Esophagus squamous epithelium (tissue), 4 donors: ENCODE results near the gene IP6K3.

Experiments
- POLR2A ChIP-seq, 4 donors: fragments of 450-650 bp; IDR thresholded peaks; one replicate each; pipeline ENCODE4 v1.6.1; 2017; ENCODE audit warnings: antibody characterized with exemption in 4 of 4, mild to moderate bottlenecking in 4 of 4, moderate library complexity in 3 of 4
- TF ChIP-seq, protein P1 (sequence below), 6 experiments: fragments of 450-650 bp in 4 of 6; fragments of 200-600 bp in 2 of 6; sonication (generic) in 2 of 6; IDR thresholded peaks; one replicate each; pipeline ENCODE4 v1.5.1; 2016 to 2019; ENCODE audit warnings: antibody characterized with exemption in 6 of 6, mild to moderate bottlenecking in 4 of 6, moderate library complexity in 4 of 6

DNA sequence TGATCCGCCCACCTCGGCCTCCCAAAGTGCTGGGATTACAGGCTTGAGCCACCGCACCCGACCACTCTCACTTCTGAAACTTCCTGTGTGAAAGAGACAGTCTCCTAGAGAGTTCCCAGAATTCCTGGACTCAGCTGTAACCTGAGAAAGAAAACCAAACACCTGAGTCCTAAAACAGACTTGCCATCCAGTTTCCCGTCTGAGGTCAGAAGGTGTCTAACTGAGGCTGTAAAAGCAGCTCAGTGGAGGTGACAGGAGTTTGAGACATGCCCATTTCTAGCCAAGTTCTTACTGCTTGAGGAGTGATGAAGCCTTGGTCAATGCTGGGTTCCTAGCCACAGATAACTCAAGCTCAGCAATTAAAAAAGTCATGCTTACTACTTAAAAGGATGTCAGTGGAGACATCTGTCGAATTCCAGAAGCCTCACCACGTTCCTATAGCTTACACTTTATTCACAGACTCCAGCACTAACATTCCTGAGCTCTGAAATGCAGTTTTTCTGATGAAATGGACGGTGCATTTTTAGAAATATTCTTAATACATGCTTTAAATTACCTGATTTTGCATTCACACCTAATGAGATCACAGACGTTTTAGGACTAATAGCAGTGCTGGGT lies 41.3 kb downstream of the IP6K3 start:
- TF ChIP-seq, protein P1, sequence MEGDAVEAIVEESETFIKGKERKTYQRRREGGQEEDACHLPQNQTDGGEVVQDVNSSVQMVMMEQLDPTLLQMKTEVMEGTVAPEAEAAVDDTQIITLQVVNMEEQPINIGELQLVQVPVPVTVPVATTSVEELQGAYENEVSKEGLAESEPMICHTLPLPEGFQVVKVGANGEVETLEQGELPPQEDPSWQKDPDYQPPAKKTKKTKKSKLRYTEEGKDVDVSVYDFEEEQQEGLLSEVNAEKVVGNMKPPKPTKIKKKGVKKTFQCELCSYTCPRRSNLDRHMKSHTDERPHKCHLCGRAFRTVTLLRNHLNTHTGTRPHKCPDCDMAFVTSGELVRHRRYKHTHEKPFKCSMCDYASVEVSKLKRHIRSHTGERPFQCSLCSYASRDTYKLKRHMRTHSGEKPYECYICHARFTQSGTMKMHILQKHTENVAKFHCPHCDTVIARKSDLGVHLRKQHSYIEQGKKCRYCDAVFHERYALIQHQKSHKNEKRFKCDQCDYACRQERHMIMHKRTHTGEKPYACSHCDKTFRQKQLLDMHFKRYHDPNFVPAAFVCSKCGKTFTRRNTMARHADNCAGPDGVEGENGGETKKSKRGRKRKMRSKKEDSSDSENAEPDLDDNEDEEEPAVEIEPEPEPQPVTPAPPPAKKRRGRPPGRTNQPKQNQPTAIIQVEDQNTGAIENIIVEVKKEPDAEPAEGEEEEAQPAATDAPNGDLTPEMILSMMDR (IDR thresholded peaks at IDR 0.05) = no peak
- no peak for TF ChIP-seq POLR2A (IDR thresholded peaks at IDR 0.05)
